Measurements from ENCODE around the gene PSMA4.

GRCh38 chr15:78564743-78565096 lies 24.5 kb downstream of the PSMA4 start:
- TF ChIP-seq CHD4 (IDR thresholded peaks at IDR 0.05) (no peak), CTCF (IDR thresholded peaks at IDR 0.05 in 2 of 3, conservative IDR thresholded peaks at IDR 0.05 in 1 of 3; ENCODE audit: control insufficient read depth in 2 of 3, extremely low read depth in 1 of 3, insufficient read depth in 1 of 3, low read depth in 3 of 3, low read length in 3 of 3) (no peak)
